HepG2 (cell line): Measurements from ENCODE around the gene NMRAL1. TPM values are rescaled to one million over a fixed set of nuclear protein-coding genes. Genes with fewer than 3 reads are reported as not detected.

Source experiments
- BRCA1 ChIP-seq: sonication (generic); formaldehyde crosslinking; IDR thresholded peaks from 2 replicates; pipeline ENCODE4 v1.4.0; 2020; ENCODE audit warnings: missing genetic modification reagents
- CBFB ChIP-seq: sonication (generic); formaldehyde crosslinking; IDR thresholded peaks from 2 replicates; pipeline ENCODE4 v1.4.0; 2020; ENCODE audit warnings: missing genetic modification reagents
- ERF ChIP-seq: IDR thresholded peaks from 2 replicates; pipeline ENCODE4 v1.6.1; 2018; ENCODE audit warnings: missing biosample characterization, missing genetic modification reagents
- FOXK1 ChIP-seq: sonication (generic); formaldehyde crosslinking; IDR thresholded peaks from 2 replicates; pipeline ENCODE4 v1.4.0; 2020; ENCODE audit warnings: low read depth, missing genetic modification reagents, borderline replicate concordance
- HHEX ChIP-seq: IDR thresholded peaks from 2 replicates; pipeline ENCODE4 v1.6.1; 2016; ENCODE audit warnings: control low read depth
- HIC2 ChIP-seq: sonication (generic); formaldehyde crosslinking; IDR thresholded peaks from 2 replicates; pipeline ENCODE4 v1.9.0; 2022; ENCODE audit warnings: low read depth, missing genetic modification reagents
- HNF4A ChIP-seq: sonication (generic); formaldehyde crosslinking; IDR thresholded peaks from 2 replicates; pipeline ENCODE4 v1.4.0; 2020; ENCODE audit warnings: missing genetic modification reagents
- HNRNPK ChIP-seq: fragments of 200-400 bp; formaldehyde crosslinking; IDR thresholded peaks from 2 replicates; pipeline ENCODE4 v1.6.1; 2018; ENCODE audit warnings: low read length, low read depth, moderate library complexity, mild to moderate bottlenecking; ENCODE audit not compliant: poor library complexity, severe bottlenecking
- JUN ChIP-seq: sonication (generic); formaldehyde crosslinking; IDR thresholded peaks from 2 replicates; pipeline ENCODE4 v1.4.0; 2020; ENCODE audit warnings: mild to moderate bottlenecking, missing genetic modification reagents
- KDM2A ChIP-seq: sonication (generic); formaldehyde crosslinking; IDR thresholded peaks from 2 replicates; pipeline ENCODE4 v1.4.0; 2020; ENCODE audit warnings: low read depth, missing genetic modification reagents, borderline replicate concordance
- LCORL ChIP-seq, 2 experiments: fragments of 450-650 bp in 1 of 2; sonication (generic) in 1 of 2; formaldehyde crosslinking in 1 of 2; IDR thresholded peaks; 2 replicates each; pipeline versions ENCODE4 v1.5.0 to v1.6.1; 2017 to 2020; ENCODE audit warnings: antibody characterized with exemption in 1 of 2, missing genetic modification reagents in 1 of 2
- MAZ ChIP-seq, 2 experiments: sonication (generic) in 1 of 2; formaldehyde crosslinking in 1 of 2; IDR thresholded peaks; 2 replicates each; pipeline versions ENCODE4 v1.5.0 to v1.6.1; 2012 to 2020; ENCODE audit warnings: low read depth in 2 of 2, mild to moderate bottlenecking in 2 of 2, borderline replicate concordance in 1 of 2, improper control_type of control experiment in 1 of 2, low read length in 1 of 2, missing genetic modification reagents in 1 of 2, moderate library complexity in 1 of 2
- PAWR ChIP-seq: sonication (generic); formaldehyde crosslinking; IDR thresholded peaks from 2 replicates; pipeline ENCODE4 v1.4.0; 2020; ENCODE audit warnings: missing genetic modification reagents, mild to moderate bottlenecking, borderline replicate concordance
- PCBP1 ChIP-seq: fragments of 200-400 bp; formaldehyde crosslinking; IDR thresholded peaks from 2 replicates; pipeline ENCODE4 v1.6.1; 2017; ENCODE audit warnings: mild to moderate bottlenecking, low read depth, low read length, borderline replicate concordance
- PHF20 ChIP-seq: sonication (generic); formaldehyde crosslinking; IDR thresholded peaks from 2 replicates; pipeline ENCODE4 v1.5.0; 2020; ENCODE audit warnings: mild to moderate bottlenecking, missing genetic modification reagents
- RXRB ChIP-seq: IDR thresholded peaks from 2 replicates; pipeline ENCODE4 v1.6.1; 2016; ENCODE audit warnings: borderline replicate concordance, missing genetic modification reagents, missing compliant biosample characterization
- SALL2 ChIP-seq: sonication (generic); formaldehyde crosslinking; IDR thresholded peaks from 2 replicates; pipeline ENCODE4 v1.8.1; 2023; ENCODE audit warnings: mild to moderate bottlenecking, missing genetic modification reagents, inconsistent platforms
- TCF12 ChIP-seq, 2 experiments: fragments of 450-650 bp in 1 of 2; sonication (generic) in 1 of 2; formaldehyde crosslinking in 1 of 2; IDR thresholded peaks; 2 replicates each; pipeline versions ENCODE4 v1.6.1 to v1.8.0; 2017 to 2022; ENCODE audit warnings: antibody characterized with exemption in 1 of 2, mild to moderate bottlenecking in 1 of 2, missing genetic modification reagents in 1 of 2, moderate library complexity in 1 of 2
- XRCC5 ChIP-seq: fragments of 200-400 bp; formaldehyde crosslinking; optimal IDR thresholded peaks from 2 replicates; pipeline ENCODE3; 2017; ENCODE audit warnings: mild to moderate bottlenecking, low read length
- ZFP82 ChIP-seq: sonication (generic); formaldehyde crosslinking; IDR thresholded peaks from 2 replicates; pipeline ENCODE4 v1.5.1; 2020; ENCODE audit warnings: mild to moderate bottlenecking, missing genetic modification reagents, borderline replicate concordance
- ZNF557 ChIP-seq: sonication (generic); formaldehyde crosslinking; IDR thresholded peaks from 2 replicates; pipeline ENCODE4 v1.4.0; 2020; ENCODE audit warnings: missing genetic modification reagents
- ZNF589 ChIP-seq: sonication (generic); formaldehyde crosslinking; conservative IDR thresholded peaks from 2 replicates; pipeline ENCODE4 v1.8.0; 2022; ENCODE audit warnings: mild to moderate bottlenecking, moderate library complexity, missing genetic modification reagents
- ZNF607 ChIP-seq: sonication (generic); formaldehyde crosslinking; IDR thresholded peaks from 2 replicates; pipeline ENCODE4 v1.5.1; 2020; ENCODE audit warnings: missing genetic modification reagents, mild to moderate bottlenecking, borderline replicate concordance
- ZNF720 ChIP-seq: sonication (generic); formaldehyde crosslinking; IDR thresholded peaks from 2 replicates; pipeline ENCODE4 v1.4.0; 2020; ENCODE audit warnings: missing genetic modification reagents
- polyA plus RNA-seq, 8 experiments: library from polyadenylated mRNA; depleted of rRNA in 3 of 8; stranded (reverse) in 7 of 8; unstranded in 1 of 8; fragments of >200 nt; fragmentation: Illumina TruSeq in 4 of 8; extraction: Trizol in 4 of 8; gene quantifications; 2 replicates each; pipeline versions ENCODE4 v1.2.1 to v1.2.3, GENCODE V29; 2011 to 2016; ENCODE audit warnings: low read depth in 4 of 8, missing spikeins in 1 of 8, mixed read lengths in 1 of 8; ENCODE audit not compliant: insufficient read depth in 1 of 8
- total RNA-seq, 5 experiments: library from RNA; depleted of rRNA; stranded (reverse); fragments of >200 nt; fragmentation: Illumina TruSeq; extraction: Trizol; gene quantifications; 2 replicates each; pipeline ENCODE4 v1.2.3, GENCODE V29; 2016; ENCODE audit warnings: low read depth in 1 of 5
- TF ChIP-seq, protein P1 (sequence below): sonication (generic); formaldehyde crosslinking; IDR thresholded peaks from 2 replicates; pipeline ENCODE4 v1.8.0; 2022; ENCODE audit warnings: missing genetic modification reagents, mild to moderate bottlenecking, borderline replicate concordance

The NMRAL1 gene
- total and polyA plus RNA-seq, 2 of the 13 experiments (the other 11 are each of a cell fraction or from before 2014, with no cell fraction given), result 30.8 to 33.1 TPM

DNA sequence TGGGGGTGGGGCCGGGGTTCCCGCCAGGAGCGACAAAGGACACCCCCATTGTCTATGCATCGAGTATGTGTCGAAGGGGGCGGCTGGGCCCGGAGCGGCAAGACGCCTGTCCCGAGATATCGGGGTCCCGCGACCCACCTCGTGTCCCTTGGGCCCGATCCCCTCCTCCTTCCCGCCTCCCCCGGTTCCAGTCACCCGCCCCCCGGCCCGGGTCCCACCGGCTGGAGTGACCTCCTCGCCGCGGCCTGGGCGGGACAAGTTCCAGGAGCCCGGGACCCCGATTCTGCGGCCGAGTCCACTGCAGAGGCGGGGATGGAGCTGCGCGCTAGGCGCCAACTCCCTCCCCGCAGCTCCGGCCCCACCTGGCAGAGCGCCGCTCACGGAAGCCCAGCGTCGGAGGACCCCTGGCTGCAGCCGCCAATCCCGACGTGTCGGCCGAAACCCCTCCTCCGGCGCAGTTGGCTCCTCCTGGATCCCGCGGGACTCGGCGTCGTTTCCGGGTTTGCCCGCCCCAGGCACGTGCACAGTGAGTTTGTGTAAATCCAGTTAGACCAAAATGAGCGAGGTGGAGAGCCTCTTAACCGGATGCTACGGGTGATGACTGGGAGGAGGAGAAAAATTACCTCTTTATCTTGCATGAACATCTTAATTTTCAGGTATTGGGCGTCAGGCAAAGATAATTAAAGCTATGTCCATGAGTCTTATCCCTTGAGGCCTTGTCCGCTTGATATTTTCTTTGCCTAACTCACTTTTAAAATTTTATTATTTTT lies at the start of gene NMRAL1 (continued):
- TF ChIP-seq SALL2 (no peak), XRCC5 (no peak), FOXK1 (CRISPR knock-in tag) (peak; percentile 49; the same call in 1 of the 2 replicates), LCORL (IDR thresholded peaks at IDR 0.05) (no peak), LCORL (CRISPR knock-in tag; IDR thresholded peaks at IDR 0.05) (0 out of 2 replicates have a peak, but pooled peaks have one; percentile 50), KDM2A (peak; percentile 29; the same call in 1 of the 2 replicates), TCF12 (IDR thresholded peaks at IDR 0.05) (no peak), TCF12 (CRISPR knock-in tag; IDR thresholded peaks at IDR 0.05) (no peak), PHF20 (CRISPR knock-in tag) (peak; percentile 57; the same call in 1 of the 2 replicates), HIC2 (CRISPR knock-in tag) (no peak), CBFB (no peak), PAWR (CRISPR knock-in tag) (no peak), ZNF720 (no peak), HNRNPK (peak; percentile 46), ZNF557 (CRISPR knock-in tag) (no peak), ERF (no peak; the same call in 1 of the 2 replicates), RXRB (CRISPR knock-in tag) (peak; percentile 52; the same call in 1 of the 2 replicates), ZNF589 (CRISPR knock-in tag) (no peak), JUN (CRISPR knock-in tag) (no peak), ZNF607 (CRISPR knock-in tag) (0 out of 2 replicates have a peak, but pooled peaks have one; percentile 29), HHEX (CRISPR knock-in tag) (no peak), ZFP82 (CRISPR knock-in tag) (no peak), HNF4A (CRISPR knock-in tag) (no peak), BRCA1 (CRISPR knock-in tag) (no peak), PCBP1 (no peak), MAZ (IDR thresholded peaks at IDR 0.05; ENCODE audit: borderline replicate concordance, low read depth, low read length) (no peak), MAZ (CRISPR knock-in tag; IDR thresholded peaks at IDR 0.05; ENCODE audit: low read depth) (0 out of 2 replicates have a peak, but pooled peaks have one; percentile 16)
- TF ChIP-seq, protein P1, sequence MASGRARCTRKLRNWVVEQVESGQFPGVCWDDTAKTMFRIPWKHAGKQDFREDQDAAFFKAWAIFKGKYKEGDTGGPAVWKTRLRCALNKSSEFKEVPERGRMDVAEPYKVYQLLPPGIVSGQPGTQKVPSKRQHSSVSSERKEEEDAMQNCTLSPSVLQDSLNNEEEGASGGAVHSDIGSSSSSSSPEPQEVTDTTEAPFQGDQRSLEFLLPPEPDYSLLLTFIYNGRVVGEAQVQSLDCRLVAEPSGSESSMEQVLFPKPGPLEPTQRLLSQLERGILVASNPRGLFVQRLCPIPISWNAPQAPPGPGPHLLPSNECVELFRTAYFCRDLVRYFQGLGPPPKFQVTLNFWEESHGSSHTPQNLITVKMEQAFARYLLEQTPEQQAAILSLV (CRISPR knock-in tag), result no peak
